Measurements from ENCODE around the gene SEL1L2. TPM values are rescaled to one million over a fixed set of nuclear protein-coding genes. Genes with fewer than 3 reads are reported as not detected.

The SEL1L2 gene
- total RNA-seq, 1 experiment from 2014 or later: not detected

Other genes with a start within 250 kb of the SEL1L2 start
- gene ESF1, start 205.7 kb downstream of the SEL1L2 start, total RNA-seq (2014; rRNA removed; shearing (Covaris generic); ENCODE audit: low replicate concordance): 5.3 and 8.9 TPM in 2 replicates
- gene NDUFAF5, start 205.6 kb downstream of the SEL1L2 start, total RNA-seq (2014; rRNA removed; shearing (Covaris generic); ENCODE audit: low replicate concordance): 13.1 and 49.7 TPM in 2 replicates
- gene MACROD2, start 4.9 kb upstream of the SEL1L2 start, total RNA-seq (2014; rRNA removed; shearing (Covaris generic); ENCODE audit: low replicate concordance): 0.26 and 3.4 TPM in 2 replicates